ENCODE measurements around the gene TAS2R41.

DNA sequence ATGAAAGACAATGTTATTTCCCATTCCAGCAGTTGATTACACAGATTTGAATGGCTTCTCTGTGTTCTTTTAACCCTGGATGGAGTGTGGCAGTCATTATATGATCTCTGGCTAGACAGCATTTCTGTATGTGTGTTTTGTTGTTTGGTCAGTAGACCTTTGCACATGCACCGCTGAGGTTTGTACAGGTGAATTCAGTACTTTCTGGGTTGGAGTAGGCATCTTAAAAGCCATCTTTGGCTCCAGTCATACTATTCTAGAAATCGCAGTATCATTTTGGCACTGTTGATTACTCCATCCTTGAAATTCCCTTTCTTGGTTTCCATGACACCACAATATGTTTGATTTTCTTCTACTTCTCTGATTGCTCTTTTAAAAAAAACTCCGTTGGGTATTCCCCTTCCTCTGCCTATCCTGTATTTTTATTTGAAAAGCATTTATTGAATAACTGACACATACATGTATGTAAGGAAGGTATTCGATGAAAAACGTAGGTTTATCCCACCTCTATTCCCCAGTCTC is 29.9 kb downstream of the TAS2R41 start:
- TF ChIP-seq, protein P1, sequence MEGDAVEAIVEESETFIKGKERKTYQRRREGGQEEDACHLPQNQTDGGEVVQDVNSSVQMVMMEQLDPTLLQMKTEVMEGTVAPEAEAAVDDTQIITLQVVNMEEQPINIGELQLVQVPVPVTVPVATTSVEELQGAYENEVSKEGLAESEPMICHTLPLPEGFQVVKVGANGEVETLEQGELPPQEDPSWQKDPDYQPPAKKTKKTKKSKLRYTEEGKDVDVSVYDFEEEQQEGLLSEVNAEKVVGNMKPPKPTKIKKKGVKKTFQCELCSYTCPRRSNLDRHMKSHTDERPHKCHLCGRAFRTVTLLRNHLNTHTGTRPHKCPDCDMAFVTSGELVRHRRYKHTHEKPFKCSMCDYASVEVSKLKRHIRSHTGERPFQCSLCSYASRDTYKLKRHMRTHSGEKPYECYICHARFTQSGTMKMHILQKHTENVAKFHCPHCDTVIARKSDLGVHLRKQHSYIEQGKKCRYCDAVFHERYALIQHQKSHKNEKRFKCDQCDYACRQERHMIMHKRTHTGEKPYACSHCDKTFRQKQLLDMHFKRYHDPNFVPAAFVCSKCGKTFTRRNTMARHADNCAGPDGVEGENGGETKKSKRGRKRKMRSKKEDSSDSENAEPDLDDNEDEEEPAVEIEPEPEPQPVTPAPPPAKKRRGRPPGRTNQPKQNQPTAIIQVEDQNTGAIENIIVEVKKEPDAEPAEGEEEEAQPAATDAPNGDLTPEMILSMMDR (conservative IDR thresholded peaks at IDR 0.05; ENCODE audit: low read depth, low read length): no peak
- TF ChIP-seq EZH2 (IDR thresholded peaks at IDR 0.05; ENCODE audit: borderline replicate concordance, low read depth, low read length, poor library complexity, severe bottlenecking): no peak
